Mesodermal cell (in vitro differentiated cells): ENCODE data around the gene VPS4B.

Experiments used
- H3K27ac ChIP-seq: 2 replicates; pipeline ENCODE4 v1.7.0; 2013; ENCODE audit warnings: mild to moderate bottlenecking, low read depth, low read length, moderate library complexity; ENCODE audit not compliant: severe bottlenecking
- H3K36me3 ChIP-seq: 2 replicates; pipeline ENCODE4 v1.7.1; 2013; ENCODE audit warnings: mild to moderate bottlenecking, low read length, moderate library complexity; ENCODE audit not compliant: control insufficient read depth, insufficient read depth
- H3K4me1 ChIP-seq: one replicate; pipeline ENCODE4 v1.7.1; 2013; ENCODE audit warnings: mild to moderate bottlenecking, low read length; ENCODE audit not compliant: insufficient read depth, control insufficient read depth, poor library complexity, severe bottlenecking
- H3K4me3 ChIP-seq: 2 replicates; pipeline ENCODE4 v1.7.0; 2013; ENCODE audit warnings: low read length, control low read depth, mild to moderate bottlenecking; ENCODE audit not compliant: insufficient read depth, poor library complexity, severe bottlenecking; ENCODE audit errors: extremely low read depth
- H3K9me3 ChIP-seq: 2 replicates; pipeline ENCODE4 v1.7.1; 2013; ENCODE audit warnings: mild to moderate bottlenecking, low read length, moderate library complexity; ENCODE audit not compliant: control insufficient read depth
- WGBS, 2 experiments: methylation state at CpG; one replicate each; pipeline ENCODE4 v1.1.5; 2013; ENCODE audit warnings: missing lambda C conversion rate in 2 of 2; ENCODE audit not compliant: insufficient coverage in 2 of 2; 5-methylcytosine and 5-hydroxymethylcytosine counted together

Gene VPS4B

GRCh38 chr18:63433334-63433866 lies 11.1 kb upstream of the VPS4B start:
- WGBS, 2 experiments, result 51 to 91% methylated on average over 2 of the region's 4 CpGs
- H3K9me3 ChIP-seq, result no peaks in the 10 kb centered on the region
- H3K27ac ChIP-seq, result no peak overlapping the region
- no peaks in the 10 kb centered on the region for H3K36me3 ChIP-seq
- H3K4me3 ChIP-seq, result no peak overlapping the region
- H3K4me1 ChIP-seq, result no peaks in the 10 kb centered on the region

GRCh38 chr18:63431180-63431579 lies 8.9 kb upstream of the VPS4B start:
- H3K9me3 ChIP-seq, result no peaks in the 10 kb centered on the region
- H3K4me1 ChIP-seq, result no peaks in the 10 kb centered on the region
- no CpG with 5 or more reads among the region's 1 CpG for WGBS, 2 experiments
- no peak overlapping the region for H3K4me3 ChIP-seq
- H3K27ac ChIP-seq, result no peak overlapping the region
- H3K36me3 ChIP-seq, result no peaks in the 10 kb centered on the region

- WGBS, 2 experiments, result 67% methylated on average over 1 of the region's 2 CpGs; no CpG with 5 or more reads in 1 of the 2 experiments
- H3K27ac ChIP-seq, result no peak overlapping the region
- H3K36me3 ChIP-seq, result no peaks in the 10 kb centered on the region
- no peaks in the 10 kb centered on the region for H3K4me1 ChIP-seq
- H3K4me3 ChIP-seq, result no peak overlapping the region
- H3K9me3 ChIP-seq, result no peaks in the 10 kb centered on the region
Observed at GRCh38 chr18:63430526-63430925, 8.2 kb upstream of the VPS4B start.

- Histone ChIP-seq H3K27ac (no peak overlapping the region), H3K9me3 (no peaks in the 10 kb centered on the region), H3K36me3 (no peaks in the 10 kb centered on the region), H3K4me3 (no peak overlapping the region), H3K4me1 (no peaks in the 10 kb centered on the region)
- WGBS, 2 experiments, result 75 to 84% methylated on average over 3 to 4 of the region's 4 CpGs
Observed at GRCh38 chr18:63427558-63427957, 5.3 kb upstream of the VPS4B start.

- peak overlapping the region; percentile 96 for H3K27ac ChIP-seq
- peaks cover 23% of the 10 kb centered on the region for H3K36me3 ChIP-seq
- H3K9me3 ChIP-seq, result no peaks in the 10 kb centered on the region
- H3K4me1 ChIP-seq, result peaks cover 3% of the 10 kb centered on the region
- 2 to 7% methylated on average over 12 to 13 of the region's 26 CpGs for WGBS, 2 experiments
- H3K4me3 ChIP-seq, result peak overlapping the region; percentile 94
Observed at GRCh38 chr18:63422864-63423304, 608 bp upstream of the VPS4B start.

GRCh38 chr18:63421514-63421913 lies 762 bp downstream of the VPS4B start:
- peak overlapping the region; percentile 96 for H3K27ac ChIP-seq
- H3K36me3 ChIP-seq, result peaks cover 37% of the 10 kb centered on the region
- WGBS, 2 experiments, result 5 to 20% methylated on average over 3 of the region's 6 CpGs

GRCh38 chr18:63412953-63413352 lies 9.3 kb downstream of the VPS4B start:
- H3K4me1 ChIP-seq, result peaks cover 6% of the 10 kb centered on the region
- no peak overlapping the region for H3K4me3 ChIP-seq
- 82% methylated on average over 2 of the region's 4 CpGs; no CpG with 5 or more reads in 1 of the 2 experiments for WGBS, 2 experiments
- no peaks in the 10 kb centered on the region for H3K9me3 ChIP-seq
- no peak overlapping the region for H3K27ac ChIP-seq
- peaks cover 86% of the 10 kb centered on the region for H3K36me3 ChIP-seq

More at GRCh38 chr18:63421514-63421913, 762 bp downstream of the VPS4B start:
- no peaks in the 10 kb centered on the region for H3K9me3 ChIP-seq
- peaks cover 3% of the 10 kb centered on the region for H3K4me1 ChIP-seq
- peak overlapping the region; percentile 94 for H3K4me3 ChIP-seq

GRCh38 chr18:63410792-63411191 lies 11.5 kb downstream of the VPS4B start:
- Histone ChIP-seq H3K4me3 (no peak overlapping the region), H3K9me3 (no peaks in the 10 kb centered on the region), H3K4me1 (peaks cover 6% of the 10 kb centered on the region), H3K36me3 (peaks cover 77% of the 10 kb centered on the region), H3K27ac (no peak overlapping the region)
- WGBS, 2 experiments, result 100% methylated on average over 2 of the region's 4 CpGs; no CpG with 5 or more reads in 1 of the 2 experiments

- Histone ChIP-seq H3K27ac (no peak overlapping the region), H3K4me3 (no peak overlapping the region), H3K36me3 (peaks cover 69% of the 10 kb centered on the region), H3K4me1 (peaks cover 6% of the 10 kb centered on the region), H3K9me3 (no peaks in the 10 kb centered on the region)
- WGBS, 2 experiments, result 89 to 90% methylated on average over 3 of the region's 5 CpGs
Observed at GRCh38 chr18:63409301-63409700, 13.0 kb downstream of the VPS4B start.

GRCh38 chr18:63407734-63408133 lies 14.5 kb downstream of the VPS4B start:
- Histone ChIP-seq H3K4me1 (peaks cover 6% of the 10 kb centered on the region), H3K9me3 (no peaks in the 10 kb centered on the region), H3K36me3 (peaks cover 68% of the 10 kb centered on the region), H3K27ac (no peak overlapping the region), H3K4me3 (no peak overlapping the region)
- no CpG with 5 or more reads among the region's 1 CpG for WGBS, 2 experiments

GRCh38 chr18:63405986-63406385 lies 16.3 kb downstream of the VPS4B start:
- WGBS, 2 experiments, result 93 to 96% methylated on average over 2 to 3 of the region's 3 CpGs

More at GRCh38 chr18:63405986-63406385, 16.3 kb downstream of the VPS4B start:
- no peaks in the 10 kb centered on the region for H3K9me3 ChIP-seq
- H3K4me3 ChIP-seq, result no peak overlapping the region
- no peak overlapping the region for H3K27ac ChIP-seq
- peaks cover 75% of the 10 kb centered on the region for H3K36me3 ChIP-seq
- H3K4me1 ChIP-seq, result peaks cover 1% of the 10 kb centered on the region
